ACC112 (cell line): ENCODE data around the gene KLHL29.

Experiments used
- H2AFZ ChIP-seq: fragments of 200-600 bp; sonication (generic); one replicate; pipeline ENCODE4 v1.6.0; 2017; ENCODE audit warnings: antibody characterized with exemption, low read length; ENCODE audit not compliant: unreplicated experiment
- H3K27ac ChIP-seq: fragments of 200-600 bp; sonication (generic); 2 replicates; pipeline ENCODE4 v1.5.1; 2014; ENCODE audit warnings: low read depth, mild to moderate bottlenecking, antibody characterized with exemption, low read length, moderate library complexity
- H3K27me3 ChIP-seq: fragments of 200-600 bp; sonication (generic); 2 replicates; pipeline ENCODE4 v1.6.1; 2014; ENCODE audit warnings: mild to moderate bottlenecking, antibody characterized with exemption, low read length, moderate library complexity, mixed read lengths; ENCODE audit not compliant: insufficient read depth
- H3K36me3 ChIP-seq: fragments of 200-600 bp; sonication (generic); 2 replicates; pipeline ENCODE4 v1.6.1; 2016; ENCODE audit warnings: mild to moderate bottlenecking, antibody characterized with exemption, low read length, moderate library complexity, mixed read lengths; ENCODE audit not compliant: insufficient read depth
- H3K4me1 ChIP-seq: fragments of 200-600 bp; sonication (generic); one replicate; pipeline ENCODE4 v1.6.1; 2016; ENCODE audit warnings: low read length, mixed read lengths; ENCODE audit not compliant: insufficient read depth, unreplicated experiment, control insufficient read depth
- H3K4me3 ChIP-seq: fragments of 200-600 bp; sonication (generic); 2 replicates; pipeline ENCODE4 v1.5.1; 2014; ENCODE audit warnings: mild to moderate bottlenecking, low read depth, low read length
- H3K79me2 ChIP-seq: fragments of 200-600 bp; sonication (generic); one replicate; pipeline ENCODE4 v1.6.0; 2016; ENCODE audit warnings: low read length; ENCODE audit not compliant: control insufficient read depth, unreplicated experiment, insufficient read depth

KLHL29 gene

DNA sequence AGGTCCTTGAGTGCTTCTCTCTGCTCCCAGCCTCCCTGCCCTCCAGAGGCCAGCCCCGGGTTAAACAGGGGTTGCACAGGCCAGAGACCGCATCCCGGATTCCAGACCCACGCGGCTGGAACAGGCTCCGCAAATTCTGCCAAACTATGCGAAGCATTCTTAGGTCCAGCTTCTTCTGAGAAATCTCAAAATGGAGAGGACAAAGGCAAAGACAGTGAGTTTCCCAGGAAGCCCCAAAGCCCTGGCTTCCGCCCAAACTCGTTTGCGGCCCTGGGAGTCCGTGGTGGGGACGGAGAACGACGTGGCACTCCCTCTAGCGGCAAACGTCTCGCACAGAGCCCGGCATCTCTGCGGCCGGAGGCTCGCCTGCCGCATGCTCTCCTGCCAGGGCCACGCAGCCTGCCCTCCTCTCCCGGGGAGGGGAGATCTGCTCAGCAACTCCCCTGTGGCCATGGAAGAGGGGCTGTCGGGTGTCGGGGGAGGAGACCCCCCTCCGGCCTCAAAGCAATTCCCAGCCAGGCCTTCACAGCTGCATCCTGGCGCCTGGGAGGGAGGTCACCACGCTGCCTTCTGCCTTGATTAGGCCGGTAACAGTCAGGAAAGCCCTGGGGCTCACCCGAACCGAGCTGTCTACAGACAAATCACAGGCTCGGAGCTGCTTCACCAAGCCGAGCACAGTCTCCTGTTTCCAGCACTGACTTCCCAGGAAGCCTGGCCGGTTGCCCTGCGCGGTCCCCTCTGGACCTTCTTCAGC lies 33.4 kb upstream of the KLHL29 start:
- H3K36me3 ChIP-seq: no peaks in the 10 kb centered on the region
- peak overlapping the region; percentile 44 for H2AFZ ChIP-seq
- peaks cover 4% of the 10 kb centered on the region for H3K4me1 ChIP-seq
- peaks cover 9% of the 10 kb centered on the region for H3K27me3 ChIP-seq
- H3K79me2 ChIP-seq: no peaks in the 10 kb centered on the region
- H3K27ac ChIP-seq: no peak overlapping the region
- no peak overlapping the region for H3K4me3 ChIP-seq

GRCh38 chr2:23354554-23354953 lies 30.4 kb upstream of the KLHL29 start:
- Histone ChIP-seq H2AFZ (no peak overlapping the region), H3K27ac (no peak overlapping the region), H3K4me3 (no peak overlapping the region), H3K27me3 (peaks cover 6% of the 10 kb centered on the region), H3K79me2 (no peaks in the 10 kb centered on the region), H3K4me1 (peaks cover 4% of the 10 kb centered on the region), H3K36me3 (no peaks in the 10 kb centered on the region)

GRCh38 chr2:23355001-23355400 lies 30.0 kb upstream of the KLHL29 start:
- peaks cover 6% of the 10 kb centered on the region for H3K27me3 ChIP-seq
- no peak overlapping the region for H3K4me3 ChIP-seq
- no peak overlapping the region for H3K27ac ChIP-seq
- H3K4me1 ChIP-seq: peaks cover 4% of the 10 kb centered on the region
- no peak overlapping the region for H2AFZ ChIP-seq
- no peaks in the 10 kb centered on the region for H3K79me2 ChIP-seq
- no peaks in the 10 kb centered on the region for H3K36me3 ChIP-seq

DNA sequence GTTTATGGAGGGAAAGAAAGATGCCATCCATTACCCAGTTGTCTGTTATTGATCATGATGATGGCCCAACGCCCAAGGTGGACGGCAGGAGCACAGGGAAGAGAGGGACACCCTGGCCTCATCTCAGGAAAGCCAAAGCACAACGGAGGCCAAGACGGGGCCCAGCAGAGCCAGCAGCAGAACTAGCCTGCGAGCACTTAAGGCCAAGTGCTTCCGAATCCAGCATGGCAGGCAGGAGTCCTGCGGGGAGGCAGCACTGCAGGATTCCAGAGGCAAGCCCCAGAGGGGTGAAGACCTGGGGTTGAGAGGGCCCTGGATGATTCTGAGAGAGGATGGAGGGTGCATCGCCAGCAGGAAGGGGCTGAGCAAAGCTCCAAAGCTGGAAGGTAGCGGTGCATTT lies 28.3 kb upstream of the KLHL29 start:
- Histone ChIP-seq H3K36me3 (no peaks in the 10 kb centered on the region), H3K4me1 (no peaks in the 10 kb centered on the region), H3K4me3 (no peak overlapping the region), H3K27me3 (peaks cover 6% of the 10 kb centered on the region), H2AFZ (no peak overlapping the region), H3K79me2 (no peaks in the 10 kb centered on the region), H3K27ac (no peak overlapping the region)

DNA sequence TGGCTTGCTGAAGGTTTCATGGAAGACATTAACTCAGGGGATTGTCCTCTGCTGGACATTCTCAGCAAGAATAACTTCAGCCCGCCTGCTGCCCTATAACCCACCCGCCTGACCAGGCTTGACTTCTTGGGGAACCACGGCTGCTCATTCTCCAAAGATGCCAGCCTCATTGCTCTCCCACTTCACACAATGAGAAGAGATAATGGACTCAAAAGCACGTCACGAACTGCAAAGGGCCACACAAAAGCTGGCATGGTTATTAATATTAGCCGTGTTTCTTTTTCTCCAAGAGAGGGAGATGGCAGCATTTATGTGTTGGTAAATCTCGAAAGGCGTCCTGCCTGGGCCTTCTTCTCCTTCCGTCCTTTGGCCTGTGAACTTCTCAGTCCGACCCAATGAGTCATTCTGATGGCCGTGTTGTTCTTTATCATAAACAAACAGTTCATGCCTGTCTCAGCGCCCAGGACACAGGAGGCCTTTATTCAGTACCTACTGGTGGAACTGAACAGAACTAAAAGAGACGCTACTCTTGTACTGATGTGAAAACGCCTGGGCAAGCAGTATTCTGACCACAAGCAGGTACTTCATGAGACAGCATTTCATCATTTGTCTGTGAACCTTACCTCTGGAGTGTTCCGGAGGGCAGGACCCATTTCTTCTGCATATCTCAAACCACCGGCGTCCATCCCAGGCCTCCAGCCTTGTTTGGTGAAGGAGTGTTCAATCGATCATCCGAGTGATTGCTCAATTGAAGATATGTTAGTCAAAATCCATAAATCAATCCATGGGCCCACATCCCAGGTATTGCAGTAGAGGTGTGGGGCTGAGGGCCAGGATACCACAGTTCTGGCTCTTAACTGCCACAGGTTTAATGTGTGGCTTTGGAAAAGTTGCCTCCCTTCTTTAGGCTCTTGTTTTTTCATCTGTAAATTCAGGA lies 25.1 kb upstream of the KLHL29 start:
- Histone ChIP-seq H2AFZ (no peak overlapping the region), H3K36me3 (no peaks in the 10 kb centered on the region), H3K79me2 (no peaks in the 10 kb centered on the region), H3K27me3 (peaks cover 5% of the 10 kb centered on the region; the same call in 1 of the 2 replicates), H3K4me1 (no peaks in the 10 kb centered on the region), H3K4me3 (no peak overlapping the region), H3K27ac (no peak overlapping the region)

- Histone ChIP-seq H3K27ac (no peak overlapping the region), H3K4me1 (no peaks in the 10 kb centered on the region), H3K36me3 (no peaks in the 10 kb centered on the region), H2AFZ (no peak overlapping the region), H3K4me3 (no peak overlapping the region), H3K27me3 (peaks cover 5% of the 10 kb centered on the region), H3K79me2 (no peaks in the 10 kb centered on the region)
Observed at GRCh38 chr2:23360571-23361125, 24.3 kb upstream of the KLHL29 start.

DNA sequence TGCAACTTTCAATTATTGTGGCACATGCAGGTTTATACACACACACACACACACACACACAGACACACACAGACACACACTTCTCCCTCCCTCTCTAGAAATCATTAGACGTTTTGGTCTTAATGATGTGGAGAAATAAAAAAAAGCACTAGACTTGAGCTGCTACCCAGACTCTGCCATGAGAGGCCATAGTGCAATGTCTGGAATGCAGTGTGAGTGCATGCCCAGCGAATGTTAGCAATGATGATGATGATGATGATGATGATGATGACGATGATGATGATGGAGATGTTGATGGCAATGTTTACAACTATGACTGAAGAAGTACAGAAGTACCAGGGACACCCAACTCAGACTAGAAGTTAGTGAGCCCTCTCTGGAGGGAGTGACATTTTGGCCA lies 23.8 kb upstream of the KLHL29 start:
- Histone ChIP-seq H3K27ac (no peak overlapping the region), H2AFZ (no peak overlapping the region), H3K79me2 (no peaks in the 10 kb centered on the region), H3K4me3 (no peak overlapping the region), H3K27me3 (peaks cover 5% of the 10 kb centered on the region), H3K36me3 (no peaks in the 10 kb centered on the region), H3K4me1 (no peaks in the 10 kb centered on the region)

GRCh38 chr2:23363268-23363667 lies 21.7 kb upstream of the KLHL29 start:
- Histone ChIP-seq H3K27ac (no peak overlapping the region), H3K4me3 (no peak overlapping the region), H3K4me1 (peaks cover 14% of the 10 kb centered on the region), H3K79me2 (no peaks in the 10 kb centered on the region), H2AFZ (no peak overlapping the region), H3K27me3 (peaks cover 5% of the 10 kb centered on the region), H3K36me3 (no peaks in the 10 kb centered on the region)

GRCh38 chr2:23363831-23364230 lies 21.1 kb upstream of the KLHL29 start:
- Histone ChIP-seq H3K36me3 (no peaks in the 10 kb centered on the region), H3K4me3 (no peak overlapping the region), H3K4me1 (peaks cover 15% of the 10 kb centered on the region), H3K27me3 (peaks cover 5% of the 10 kb centered on the region), H2AFZ (no peak overlapping the region), H3K27ac (no peak overlapping the region), H3K79me2 (no peaks in the 10 kb centered on the region)

- H3K4me1 ChIP-seq: peaks cover 15% of the 10 kb centered on the region
- no peak overlapping the region for H2AFZ ChIP-seq
- H3K4me3 ChIP-seq: no peak overlapping the region
Observed at GRCh38 chr2:23366720-23367119, 18.3 kb upstream of the KLHL29 start.

More at GRCh38 chr2:23366720-23367119, 18.3 kb upstream of the KLHL29 start:
- no peaks in the 10 kb centered on the region for H3K79me2 ChIP-seq
- H3K27me3 ChIP-seq: peaks cover 5% of the 10 kb centered on the region
- no peaks in the 10 kb centered on the region for H3K36me3 ChIP-seq
- H3K27ac ChIP-seq: peak overlapping the region; percentile 78
